ENCODE measurements around the gene FBXO36.

- TF ChIP-seq, protein P1, sequence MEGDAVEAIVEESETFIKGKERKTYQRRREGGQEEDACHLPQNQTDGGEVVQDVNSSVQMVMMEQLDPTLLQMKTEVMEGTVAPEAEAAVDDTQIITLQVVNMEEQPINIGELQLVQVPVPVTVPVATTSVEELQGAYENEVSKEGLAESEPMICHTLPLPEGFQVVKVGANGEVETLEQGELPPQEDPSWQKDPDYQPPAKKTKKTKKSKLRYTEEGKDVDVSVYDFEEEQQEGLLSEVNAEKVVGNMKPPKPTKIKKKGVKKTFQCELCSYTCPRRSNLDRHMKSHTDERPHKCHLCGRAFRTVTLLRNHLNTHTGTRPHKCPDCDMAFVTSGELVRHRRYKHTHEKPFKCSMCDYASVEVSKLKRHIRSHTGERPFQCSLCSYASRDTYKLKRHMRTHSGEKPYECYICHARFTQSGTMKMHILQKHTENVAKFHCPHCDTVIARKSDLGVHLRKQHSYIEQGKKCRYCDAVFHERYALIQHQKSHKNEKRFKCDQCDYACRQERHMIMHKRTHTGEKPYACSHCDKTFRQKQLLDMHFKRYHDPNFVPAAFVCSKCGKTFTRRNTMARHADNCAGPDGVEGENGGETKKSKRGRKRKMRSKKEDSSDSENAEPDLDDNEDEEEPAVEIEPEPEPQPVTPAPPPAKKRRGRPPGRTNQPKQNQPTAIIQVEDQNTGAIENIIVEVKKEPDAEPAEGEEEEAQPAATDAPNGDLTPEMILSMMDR (IDR thresholded peaks at IDR 0.05 in 4 of 5, conservative IDR thresholded peaks at IDR 0.05 in 1 of 5): no peak
- no peak for TF ChIP-seq POLR2A (IDR thresholded peaks at IDR 0.05)
Observed at GRCh38 chr2:229943171-229943570, 20.9 kb downstream of the FBXO36 start.

Data from gastrocnemius medialis (tissue), 4 donors.